Stimulated activated CD4-positive, alpha-beta T cell treated with anti-CD3 and anti-CD28 coated beads, Interleukin-1b, Interleukin-23, amount 100 ng/mL, for 48 hours (primary cell): Measurements from ENCODE around the gene MYL7.

Experiments
- DNase-seq: peaks from one replicate; pipeline ENCODE4 v3.0.0-alpha.2; 2020

Gene MYL7

GRCh38 chr7:44167920-44168319 lies 26.8 kb upstream of the MYL7 start:
- no peak for DNase-seq

GRCh38 chr7:44163591-44163990 lies 22.5 kb upstream of the MYL7 start:
- DNase-seq = no peak

- no peak for DNase-seq
Observed at GRCh38 chr7:44162785-44163395, 21.8 kb upstream of the MYL7 start.

- DNase-seq = no peak
Observed at GRCh38 chr7:44162179-44162578, 21.0 kb upstream of the MYL7 start.

- no peak for DNase-seq
Observed at GRCh38 chr7:44161371-44161770, 20.2 kb upstream of the MYL7 start.

- no peak for DNase-seq
Observed at GRCh38 chr7:44159824-44160630, 18.9 kb upstream of the MYL7 start.

- DNase-seq = no peak
Observed at GRCh38 chr7:44158873-44159631, 17.9 kb upstream of the MYL7 start.

- no peak for DNase-seq
Observed at GRCh38 chr7:44158096-44158872, 17.2 kb upstream of the MYL7 start.

GRCh38 chr7:44157116-44158080 lies 16.3 kb upstream of the MYL7 start:
- no peak for DNase-seq

GRCh38 chr7:44156453-44157010 lies 15.4 kb upstream of the MYL7 start:
- DNase-seq = no peak

- DNase-seq = no peak
Observed at GRCh38 chr7:44155191-44156185, 14.4 kb upstream of the MYL7 start.

- no peak for DNase-seq
Observed at GRCh38 chr7:44154703-44155102, 13.6 kb upstream of the MYL7 start.

GRCh38 chr7:44153948-44154335 lies 12.8 kb upstream of the MYL7 start:
- DNase-seq = no peak

GRCh38 chr7:44152971-44153947 lies 12.1 kb upstream of the MYL7 start:
- DNase-seq = no peak

- DNase-seq = no peak
Observed at GRCh38 chr7:44151956-44152355, 10.8 kb upstream of the MYL7 start.

- DNase-seq = no peak
Observed at GRCh38 chr7:44150966-44151941, 10.1 kb upstream of the MYL7 start.

- no peak for DNase-seq
Observed at GRCh38 chr7:44150466-44150832, 9.3 kb upstream of the MYL7 start.
